DMS153 treated with DMSO at 0.1 percent for 48 hours (cell line): ENCODE measurements around the gene SCTR.

ENCODE experiments used
- DNase-seq: peaks from one replicate; lab custom pipeline; 2025; ENCODE audit not compliant: unreplicated experiment; lab: John Stamatoyannopoulos, UW

Gene SCTR

DNA sequence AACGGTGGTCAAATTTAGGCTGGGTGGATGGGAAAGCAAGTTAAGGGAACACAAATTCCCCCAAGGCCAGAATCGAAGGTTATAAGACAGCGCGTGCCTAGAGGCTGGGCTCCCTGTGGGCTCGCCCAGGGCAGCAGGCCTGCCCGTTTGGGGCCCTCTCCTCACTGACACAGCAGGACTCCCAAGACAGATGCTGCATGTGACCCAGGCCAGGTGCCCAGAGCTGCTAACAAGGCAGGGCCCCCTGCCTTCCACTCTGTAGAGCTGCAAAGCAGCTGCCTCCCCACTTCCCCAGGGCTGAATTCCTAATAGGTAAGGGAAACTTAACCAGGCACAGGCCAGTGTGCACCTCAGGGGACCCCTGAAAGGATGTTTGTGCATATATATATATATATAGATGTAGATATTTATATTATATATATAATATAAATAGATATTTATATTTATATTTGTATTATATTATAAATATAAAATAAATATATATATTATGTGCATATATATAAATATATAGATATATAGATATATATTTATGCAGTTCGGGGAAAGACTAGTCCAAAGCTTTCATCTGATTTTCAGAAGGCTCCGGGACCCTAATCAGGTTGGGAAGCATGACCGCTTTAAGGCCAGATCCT, 48.9 kb downstream of the SCTR start:
- DNase-seq: no peak

DNA sequence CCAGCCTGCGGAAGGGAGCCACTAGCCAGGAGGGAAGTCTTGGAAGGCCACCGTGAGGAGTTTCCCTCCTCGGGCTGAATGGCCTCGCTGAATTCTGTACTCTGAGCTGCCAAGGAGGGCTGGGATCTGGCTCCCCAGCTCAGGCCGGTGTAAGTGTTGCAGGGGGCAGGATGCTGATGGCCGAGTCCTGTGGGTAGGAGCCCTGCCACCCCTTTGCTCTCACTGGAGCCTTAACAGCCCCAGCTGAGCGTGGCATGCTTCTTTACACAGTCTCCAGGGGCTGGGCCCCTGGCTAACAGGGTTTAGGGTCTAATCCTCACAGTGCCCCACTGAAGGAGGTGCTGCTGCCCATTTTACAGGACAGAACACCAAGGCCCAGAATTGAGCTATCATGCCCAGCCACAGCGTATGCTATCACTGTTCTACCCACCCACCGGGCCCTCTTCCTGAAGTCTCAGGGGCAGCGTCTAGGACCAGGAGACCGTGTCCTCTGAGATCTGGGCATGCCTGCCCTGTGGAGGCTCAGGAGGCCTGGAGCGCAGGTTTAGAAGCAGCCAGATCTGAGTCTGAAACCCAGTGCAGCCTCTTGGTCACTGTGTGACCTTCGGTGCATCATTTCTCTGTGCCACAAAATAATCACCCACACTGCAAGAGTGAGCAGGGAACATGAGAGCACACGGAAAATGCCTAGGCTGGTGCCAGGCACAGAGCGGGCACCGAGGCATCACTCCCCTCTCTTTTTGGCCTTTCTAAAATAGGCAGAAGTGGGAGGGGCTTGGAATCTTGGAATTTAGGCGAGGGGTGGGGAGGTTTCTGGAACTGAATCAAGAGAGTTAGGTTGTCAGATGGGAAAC, 49.7 kb downstream of the SCTR start:
- DNase-seq: no peak

DNA sequence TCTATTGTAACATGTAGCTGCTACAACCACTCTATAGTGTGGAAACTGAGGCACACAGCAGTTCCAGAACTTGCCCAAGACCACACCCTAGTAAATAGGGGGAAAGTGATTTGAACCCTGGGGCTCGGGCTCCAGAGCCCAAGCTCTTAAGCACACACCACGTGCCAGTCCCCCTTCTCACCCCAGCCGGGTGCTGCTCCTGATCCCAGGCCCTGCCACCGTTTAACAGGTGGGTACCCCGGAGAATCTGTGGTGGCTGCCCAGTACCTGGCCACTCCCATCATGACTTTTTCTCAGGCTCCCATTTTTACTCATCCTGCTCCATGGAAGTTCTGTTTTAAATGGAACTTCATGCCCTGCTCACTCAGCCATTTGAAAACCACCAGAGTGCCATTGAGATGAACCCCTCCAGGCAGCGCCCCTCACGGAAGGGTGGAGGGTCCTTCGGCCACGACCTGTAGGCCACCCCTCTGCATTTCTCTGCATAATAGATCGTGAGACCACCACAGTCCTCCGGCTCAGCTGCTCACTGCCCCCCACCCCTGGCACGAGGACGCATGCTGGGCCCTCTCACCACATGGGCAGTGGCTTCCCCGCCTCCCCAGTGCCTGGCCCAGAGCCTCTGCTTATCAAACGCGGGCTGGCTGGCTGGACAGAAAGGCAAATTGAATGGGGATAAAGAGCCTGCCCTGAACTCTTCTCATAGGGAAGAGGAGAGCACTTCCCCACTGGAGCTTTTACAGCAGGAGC, 50.5 kb downstream of the SCTR start:
- no peak for DNase-seq

DNA sequence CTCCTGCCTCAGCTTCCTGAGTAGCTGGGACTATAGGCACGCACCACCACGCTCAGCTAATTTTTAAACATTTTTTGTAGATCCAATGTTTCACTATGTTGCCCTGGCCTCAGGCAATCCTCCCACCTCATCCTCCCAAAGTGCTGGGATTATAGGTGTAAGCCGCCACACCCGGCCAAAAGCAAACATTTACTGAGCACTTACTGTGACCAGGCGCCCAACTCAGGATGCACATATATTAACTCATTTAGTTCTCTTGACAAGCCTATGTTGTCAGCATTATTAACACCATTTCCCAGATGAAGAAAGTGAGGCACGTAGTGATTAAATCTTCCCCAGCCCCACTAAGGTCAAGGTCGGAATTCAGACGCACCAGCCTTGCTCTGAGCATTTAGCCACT, 51.5 kb downstream of the SCTR start:
- DNase-seq: no peak

DNA sequence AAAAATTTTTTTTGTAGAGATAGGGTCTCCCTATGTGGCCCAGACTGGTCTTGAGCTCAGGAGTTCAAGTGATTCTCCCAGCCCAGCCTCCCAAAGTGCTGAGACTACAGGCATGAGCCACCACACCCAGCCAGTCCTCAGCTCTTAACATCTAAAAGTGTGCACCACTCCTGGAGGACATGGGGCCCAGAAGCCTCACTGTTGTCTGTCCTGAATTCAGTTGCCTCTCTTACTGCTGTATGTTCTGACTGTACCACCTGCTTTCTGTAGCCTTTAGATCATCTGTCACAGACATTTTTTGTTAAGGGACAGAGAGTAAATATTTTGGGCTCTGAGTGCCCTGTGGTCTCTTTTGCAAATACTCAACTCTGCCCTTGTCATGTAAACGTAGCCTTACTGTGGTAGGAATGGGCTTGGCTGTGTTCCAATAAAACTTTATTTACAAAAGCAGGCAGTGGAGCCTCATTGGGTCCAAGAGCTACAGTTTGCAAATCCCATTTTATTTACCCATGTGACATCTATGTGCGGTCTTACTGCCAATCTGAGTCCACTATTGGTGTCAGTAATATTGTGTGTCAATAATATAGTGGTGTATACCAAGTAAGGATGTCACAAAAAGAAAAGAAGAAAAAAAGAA, 54.5 kb downstream of the SCTR start:
- DNase-seq: peak; percentile 86

DNA sequence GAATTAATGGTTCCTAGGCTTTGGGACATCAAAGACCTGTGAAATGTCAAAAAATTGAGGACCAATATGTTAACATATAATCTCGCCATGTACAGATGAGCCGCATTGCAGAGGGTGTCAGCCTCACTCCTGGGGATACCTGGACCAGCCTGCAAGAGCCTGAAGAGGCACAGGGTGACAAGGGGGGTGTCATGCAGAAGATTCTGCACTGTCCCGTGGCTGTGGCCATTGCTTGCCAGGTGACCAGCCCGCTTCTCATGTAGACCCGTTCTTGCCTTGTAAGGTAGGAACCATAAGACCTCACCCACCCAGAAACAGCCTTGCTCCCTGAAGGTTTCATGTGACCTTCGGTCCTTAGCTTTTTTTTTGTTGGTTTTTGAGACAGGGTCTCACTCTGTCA, 55.2 kb downstream of the SCTR start:
- no peak for DNase-seq

DNA sequence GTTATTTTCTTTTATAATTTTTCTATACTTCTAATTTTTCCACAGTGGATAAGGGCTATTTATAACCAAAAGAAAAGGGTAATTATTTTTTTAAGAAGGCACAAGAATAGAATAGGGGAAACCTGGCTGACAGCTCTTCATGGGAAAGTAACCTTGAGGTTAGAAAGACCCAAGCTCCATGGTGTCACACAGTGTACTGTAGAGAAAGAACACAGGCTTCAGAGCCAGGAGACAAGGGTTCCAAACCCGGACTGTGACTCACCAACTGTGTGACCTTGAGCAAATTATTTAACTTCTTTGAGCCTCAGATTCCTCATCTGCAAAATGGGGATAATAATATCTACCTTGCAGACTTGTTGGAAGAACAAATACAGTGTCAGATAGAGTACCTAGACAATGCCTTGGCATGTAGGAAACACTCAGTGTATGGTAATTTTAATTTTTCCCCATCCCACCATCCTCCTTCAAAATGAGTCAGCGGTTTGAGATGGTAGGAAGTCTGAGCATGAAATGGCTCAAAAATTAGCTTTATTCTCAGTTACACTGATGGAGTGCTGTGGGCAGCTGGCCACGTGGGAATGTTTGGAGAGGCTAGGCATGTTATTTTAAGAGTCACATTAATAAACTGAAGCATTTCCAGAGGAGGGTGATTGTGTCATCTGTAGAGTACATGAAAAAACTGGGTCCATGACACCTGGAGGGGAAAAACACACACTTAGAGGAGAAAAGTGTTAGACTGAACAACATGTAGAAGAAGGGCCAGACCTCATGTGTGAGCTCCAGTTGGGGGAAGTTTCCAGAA, 55.9 kb downstream of the SCTR start:
- no peak for DNase-seq

DNA sequence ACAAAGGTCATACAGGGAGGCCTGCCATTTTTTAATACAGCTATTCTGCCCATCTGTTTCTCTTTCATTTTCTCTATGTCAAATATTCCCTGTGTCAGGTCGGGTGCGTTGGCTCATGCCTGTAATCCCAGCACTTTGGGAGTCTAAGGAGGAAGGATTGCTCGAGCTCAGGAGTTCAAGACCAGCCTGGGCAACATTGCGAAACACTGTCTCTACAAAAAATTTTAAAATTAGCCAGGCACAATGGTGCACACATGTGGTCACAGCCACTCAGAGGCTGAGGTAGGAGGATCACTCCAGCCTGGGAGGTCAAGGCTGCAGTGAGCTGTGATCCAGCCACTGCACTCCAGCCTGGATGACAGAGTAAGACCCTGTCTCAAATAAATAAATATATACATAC, 57.9 kb downstream of the SCTR start:
- DNase-seq: no peak

DNA sequence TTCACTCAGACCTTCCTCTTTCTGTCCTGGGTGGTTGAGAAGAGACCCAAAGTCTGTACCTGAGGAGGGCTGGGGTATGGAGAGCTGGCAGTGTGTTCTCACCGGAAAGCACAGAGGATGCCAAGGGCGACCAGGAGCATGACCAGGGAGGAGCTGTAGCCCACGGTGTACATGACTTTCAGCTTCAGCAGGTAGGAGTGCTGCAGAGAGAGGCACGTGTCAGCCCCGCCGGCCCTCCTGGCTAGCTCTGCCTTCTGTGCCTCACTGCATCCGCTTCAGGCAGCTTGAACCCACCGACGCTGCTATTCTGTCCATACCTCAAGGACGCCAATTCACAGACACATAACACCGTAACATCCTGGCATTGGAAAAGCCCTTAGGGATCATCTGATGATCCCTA, 58.6 kb downstream of the SCTR start:
- no peak for DNase-seq

DNA sequence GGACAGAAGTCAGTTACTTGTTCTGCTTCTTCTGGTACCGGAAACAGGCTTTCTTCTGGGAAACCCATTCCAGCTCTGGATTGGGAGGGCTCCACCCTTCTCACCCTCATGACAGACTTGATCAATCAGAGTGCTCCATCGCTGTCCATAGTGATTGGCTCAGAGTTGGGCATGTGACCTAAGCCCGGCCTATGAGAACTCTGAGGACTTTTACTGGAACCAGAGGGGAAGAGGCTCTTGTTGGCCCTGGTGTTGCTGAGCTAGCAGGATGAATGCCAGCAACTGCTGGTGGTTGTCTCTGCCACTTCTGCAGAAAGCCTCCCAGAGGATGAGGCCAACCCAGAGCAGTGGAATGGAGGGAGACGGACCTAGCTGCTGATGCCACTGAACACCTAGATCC, 59.3 kb downstream of the SCTR start:
- no peak for DNase-seq

DNA sequence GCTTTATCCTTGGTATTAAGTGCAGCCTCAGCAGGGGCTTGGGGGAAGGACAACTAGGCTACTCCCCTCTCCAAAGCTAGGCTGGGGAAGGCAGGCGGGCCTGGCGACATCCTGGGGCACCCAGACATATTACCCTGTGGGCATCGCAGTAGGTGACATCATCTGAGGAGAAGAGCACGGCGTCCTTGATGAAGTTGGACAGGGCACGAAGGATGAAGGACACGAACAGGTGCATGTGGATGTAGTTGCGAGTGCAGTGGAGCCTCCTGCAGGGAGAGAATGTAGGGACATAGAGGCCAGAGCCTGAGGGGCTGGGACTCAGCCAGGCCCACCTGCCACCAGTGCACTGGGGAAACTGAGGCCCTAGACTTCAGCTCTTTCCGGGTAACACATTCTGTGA, 60.3 kb downstream of the SCTR start:
- no peak for DNase-seq

DNA sequence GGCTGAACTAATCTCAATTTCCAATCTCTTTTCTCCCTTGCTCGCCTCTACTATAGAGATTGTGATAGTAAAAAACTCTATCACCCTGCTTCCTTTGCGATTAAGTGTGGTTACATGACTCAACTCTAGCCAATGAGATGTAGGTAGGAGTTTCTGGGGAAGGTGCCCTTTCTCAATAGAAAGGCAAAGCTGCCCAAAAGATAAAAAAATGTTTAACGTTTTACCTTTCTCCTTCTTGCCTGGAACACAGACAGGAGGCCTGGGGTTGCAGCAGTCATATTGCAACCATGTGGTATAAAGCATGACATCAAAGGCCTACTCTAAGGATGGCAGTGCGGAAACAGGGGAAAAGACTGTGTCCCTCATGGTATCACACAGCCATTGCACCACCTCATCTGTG, 61.1 kb downstream of the SCTR start:
- DNase-seq: no peak

DNA sequence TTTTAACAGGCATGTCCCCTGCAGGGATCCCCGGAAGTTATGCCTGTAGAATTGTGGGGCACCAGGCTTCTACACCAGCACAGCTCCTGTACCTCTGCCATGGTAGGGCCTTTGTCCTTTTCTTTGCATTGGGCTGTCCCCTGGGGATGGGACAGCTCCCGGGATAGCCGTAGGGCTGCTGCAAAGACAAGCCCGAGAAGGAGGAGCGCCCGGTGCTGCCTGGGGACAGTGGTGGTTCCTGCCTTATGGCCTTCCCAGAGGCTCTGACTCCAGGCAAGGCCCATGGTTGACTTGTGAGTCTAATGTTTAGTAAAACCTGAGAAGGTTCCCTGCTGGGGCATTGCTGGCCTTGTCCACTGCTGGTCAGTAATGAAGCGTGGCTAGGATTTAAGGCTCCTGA, 61.7 kb downstream of the SCTR start:
- DNase-seq: no peak

DNA sequence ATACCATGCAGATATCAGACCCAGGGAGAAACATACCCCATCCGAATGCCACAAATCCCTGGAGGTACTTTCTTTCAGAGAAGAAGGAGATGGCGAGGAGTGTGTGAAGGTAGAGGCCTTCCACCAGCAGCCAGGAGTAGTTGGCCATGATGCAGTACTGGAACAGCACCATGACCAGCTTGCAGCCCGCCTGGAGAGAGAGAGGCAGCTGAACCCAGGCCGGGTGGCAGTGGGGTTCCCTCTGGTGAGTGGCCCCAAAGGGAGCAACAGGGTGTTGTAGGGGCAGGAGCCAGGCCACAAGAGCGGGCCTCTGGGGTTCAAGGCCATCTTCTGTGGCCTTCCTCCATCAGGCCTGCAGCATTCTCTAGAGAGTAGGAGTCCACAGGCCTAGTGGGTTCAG, 62.5 kb downstream of the SCTR start:
- no peak for DNase-seq

DNA sequence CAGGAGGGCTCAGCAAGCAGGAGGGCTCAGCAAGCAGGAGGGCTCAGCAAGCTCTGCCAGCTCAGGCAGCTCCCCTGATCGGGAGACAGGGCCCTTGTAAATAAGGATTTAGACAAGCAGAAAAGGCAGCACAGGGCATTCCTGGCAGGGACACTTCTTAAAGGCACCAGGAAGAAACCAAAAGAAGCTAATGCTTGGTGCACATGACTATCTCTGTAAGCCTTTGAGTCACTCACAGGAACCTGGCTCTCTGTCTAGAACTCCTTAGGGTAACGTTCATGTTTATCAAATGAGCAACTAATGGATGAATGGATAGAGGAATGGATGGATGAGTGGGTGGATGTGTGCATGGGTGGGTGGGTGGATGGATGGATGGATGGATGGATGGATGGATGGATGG, 64.2 kb downstream of the SCTR start:
- no peak for DNase-seq

DNA sequence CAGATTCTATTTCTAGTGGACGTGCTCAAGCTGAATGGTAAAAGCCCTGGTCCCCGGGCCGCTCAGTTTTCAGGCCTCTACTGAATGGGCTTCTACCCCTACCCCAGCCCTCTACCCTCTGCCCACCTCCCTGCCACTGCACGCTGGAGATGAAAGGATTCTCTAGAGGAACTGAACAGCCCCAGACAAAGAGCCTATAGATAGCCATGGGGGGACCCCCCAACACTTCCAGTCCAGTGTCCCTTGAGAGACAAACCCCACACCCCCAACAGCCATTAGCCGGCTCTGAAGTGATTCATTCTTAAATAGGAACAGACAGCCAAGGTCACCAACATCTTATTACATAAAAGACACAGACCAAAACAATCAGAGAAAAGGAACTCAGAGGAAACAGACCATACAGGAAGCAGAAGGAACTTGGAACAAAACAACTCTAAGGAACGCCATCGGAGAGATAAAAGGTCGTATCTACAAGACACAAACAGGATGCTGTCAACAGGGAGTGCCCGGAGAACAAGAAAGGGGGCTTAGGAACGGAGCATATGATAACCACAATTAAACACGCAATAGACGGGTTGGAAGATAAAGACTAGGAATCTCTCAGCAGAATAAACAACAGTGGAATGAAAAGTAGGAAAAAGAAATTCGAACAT, 69.1 kb downstream of the SCTR start:
- DNase-seq: no peak

DNA sequence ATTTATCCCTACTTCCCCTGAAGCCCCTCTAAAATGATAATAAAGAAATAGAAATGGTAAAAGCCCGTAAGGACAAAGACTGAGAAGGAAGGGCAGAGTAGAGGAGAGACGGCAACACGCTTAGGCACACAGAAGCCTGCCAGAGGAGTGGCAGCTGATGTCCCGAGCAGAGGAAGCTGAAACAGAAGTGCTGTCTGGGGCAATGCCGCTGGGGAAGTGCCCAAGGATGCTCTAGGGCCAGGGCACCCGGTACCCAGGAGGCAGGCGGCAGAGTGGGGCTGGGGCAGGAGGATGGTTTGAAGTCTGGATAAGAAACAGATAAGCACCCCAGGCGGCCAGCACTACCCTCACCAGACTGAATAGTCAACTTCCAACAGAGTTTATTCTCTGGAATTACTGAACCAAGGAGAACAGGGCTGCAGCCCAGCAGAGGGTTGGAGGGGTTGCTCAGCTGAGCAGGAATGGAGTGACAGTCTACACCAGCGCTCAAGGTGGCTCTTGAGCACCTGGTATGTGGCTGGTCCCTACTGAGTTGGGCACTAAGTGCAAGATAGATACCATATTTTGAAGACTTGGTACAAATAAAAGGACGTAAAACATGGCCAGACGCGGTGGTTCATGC, 70.2 kb downstream of the SCTR start:
- no peak for DNase-seq

DNA sequence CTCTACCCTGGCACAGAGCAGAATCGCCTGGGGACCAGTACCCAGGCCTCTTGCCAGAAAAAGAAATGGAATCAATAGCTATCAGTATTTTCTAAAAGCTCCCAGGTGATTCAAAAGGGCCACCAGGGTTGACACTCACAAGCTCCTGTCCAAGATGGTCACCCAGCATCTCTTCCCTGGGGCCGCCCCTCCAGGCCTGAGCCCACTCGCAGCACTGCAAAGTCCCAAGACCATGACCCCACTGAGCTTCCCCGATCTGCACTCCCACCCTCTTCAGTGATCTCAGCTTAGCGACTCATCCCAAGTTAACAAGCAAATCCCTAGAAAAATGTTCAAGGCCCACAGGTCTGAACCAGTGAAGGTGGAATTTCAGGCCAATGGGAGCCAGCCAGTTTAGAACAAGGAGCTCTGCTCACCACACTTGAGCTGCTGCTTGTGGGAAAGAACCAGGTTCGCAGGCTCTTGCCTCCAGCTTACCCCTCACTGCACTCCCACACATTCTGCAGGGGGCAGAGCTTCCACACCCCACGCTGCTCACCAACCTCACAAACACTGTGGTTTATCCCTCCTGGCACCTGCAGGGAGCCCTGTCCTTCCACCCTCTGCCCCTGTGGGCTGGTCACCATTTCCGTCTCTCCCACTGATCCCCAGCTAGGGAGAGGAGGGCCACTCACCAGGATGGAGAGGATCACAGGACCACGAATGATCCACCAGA, 72.8 kb downstream of the SCTR start:
- no peak for DNase-seq

DNA sequence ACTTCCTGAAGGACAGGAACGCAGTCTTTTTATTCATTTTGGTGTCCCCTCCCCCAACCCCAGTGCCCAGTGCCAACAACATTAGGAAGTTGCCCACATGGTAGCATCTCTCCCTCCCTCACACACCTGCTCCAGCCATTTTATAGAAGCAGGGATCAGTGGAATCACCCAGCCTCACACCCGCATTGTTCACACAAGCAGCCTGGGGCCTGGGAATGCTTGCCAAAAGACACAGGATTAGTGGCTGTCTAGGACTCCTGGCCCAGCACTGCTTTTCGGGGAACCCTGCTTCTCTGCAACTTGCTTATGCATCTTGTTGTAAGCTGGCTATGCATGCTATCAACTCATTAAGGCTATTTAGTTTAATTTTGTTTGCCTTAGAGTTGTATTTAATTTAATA, 74.8 kb downstream of the SCTR start:
- DNase-seq: peak; percentile 45
